HG03039 (cell line): ENCODE results near the gene SPHKAP.
"Not testable (repeated sequence)": the region's sequence is repeated elsewhere in the genome, so short reads cannot be mapped to it uniquely, and the experiment has no call there.

Experiments used
- ATAC-seq: cut with Tn5 transposase; IDR thresholded peaks from one replicate; pipeline ENCODE4 v1.9.1; 2021; ENCODE audit warnings: mild to moderate bottlenecking, moderate library complexity; ENCODE audit not compliant: unreplicated experiment

SPHKAP gene

GRCh38 chr2:228039752-228040534, 141.5 kb downstream of the SPHKAP start:
- peak; percentile 67 for ATAC-seq

- ATAC-seq, result no peak
Measured at GRCh38 chr2:228038967-228039366, 142.5 kb downstream of the SPHKAP start.

- ATAC-seq, result no peak
Measured at GRCh38 chr2:228037915-228038314, 143.6 kb downstream of the SPHKAP start.

- no peak for ATAC-seq
Measured at GRCh38 chr2:228023619-228024018, 157.9 kb downstream of the SPHKAP start.

GRCh38 chr2:228018311-228018710, 163.2 kb downstream of the SPHKAP start:
- ATAC-seq, result no peak

- no peak for ATAC-seq
Measured at GRCh38 chr2:228017784-228018183, 163.7 kb downstream of the SPHKAP start.

- ATAC-seq, result peak; percentile 46
Measured at GRCh38 chr2:228016402-228016801, 165.1 kb downstream of the SPHKAP start.

GRCh38 chr2:228015741-228016140, 165.7 kb downstream of the SPHKAP start:
- no peak for ATAC-seq

- no peak for ATAC-seq
Measured at GRCh38 chr2:227996366-227996765, 185.1 kb downstream of the SPHKAP start.

GRCh38 chr2:227990937-227991336, 190.6 kb downstream of the SPHKAP start:
- no peak for ATAC-seq

- no peak for ATAC-seq
Measured at GRCh38 chr2:227973241-227973640, 208.2 kb downstream of the SPHKAP start.

- ATAC-seq, result no peak
Measured at GRCh38 chr2:227971619-227972230, 209.8 kb downstream of the SPHKAP start.

- ATAC-seq, result no peak
Measured at GRCh38 chr2:227960317-227960716, 221.2 kb downstream of the SPHKAP start.

GRCh38 chr2:227942965-227943364, 238.5 kb downstream of the SPHKAP start:
- no peak for ATAC-seq

- ATAC-seq, result peak; percentile 63
Measured at GRCh38 chr2:227942021-227942420, 239.5 kb downstream of the SPHKAP start.

GRCh38 chr2:227939271-227940027, 242.0 kb downstream of the SPHKAP start:
- no peak for ATAC-seq

- not testable (repeated sequence) for ATAC-seq
Measured at GRCh38 chr2:227936249-227936648, 245.2 kb downstream of the SPHKAP start.

GRCh38 chr2:227933884-227934283, 247.6 kb downstream of the SPHKAP start:
- no peak for ATAC-seq

- no peak for ATAC-seq
Measured at GRCh38 chr2:227932403-227932802, 249.1 kb downstream of the SPHKAP start.

- ATAC-seq, result no peak
Measured at GRCh38 chr2:227932001-227932400, 249.5 kb downstream of the SPHKAP start.
